Stimulated activated effector memory CD8-positive, alpha-beta T cell treated with anti-CD3 and anti-CD28 coated beads, Interleukin-12 subunit alpha, Interleukin-12 subunit beta, amount 100 ng/mL, for 72 hours (primary cell): ENCODE data around the gene SMARCA2.
A peak's percentile ranks its signal among the peaks of the same experiment; 100 is the strongest.

Experiments used
- ATAC-seq: fragments of 150-1000 bp; cut with Tn5 transposase; 2 replicates; pipeline ENCODE4 v1.10.0; 2021
- DNase-seq, 2 donors: peaks; one replicate each; pipeline ENCODE4 v3.0.0; 2021 to 2022; ENCODE audit warnings: low spot score in 2 of 2
- H3K27ac Mint-ChIP-seq: one replicate; pipeline ENCODE4 v1.8.0; 2022; ENCODE audit warnings: mild to moderate bottlenecking, mixed read lengths
- H3K36me3 Mint-ChIP-seq: one replicate; pipeline ENCODE4 v1.8.0; 2022; ENCODE audit warnings: mild to moderate bottlenecking, mixed read lengths
- H3K4me1 Mint-ChIP-seq: one replicate; pipeline ENCODE4 v1.8.0; 2022; ENCODE audit warnings: mixed read lengths
- H3K4me3 Mint-ChIP-seq: one replicate; pipeline ENCODE4 v1.8.0; 2022; ENCODE audit warnings: mild to moderate bottlenecking, mixed read lengths
- H3K9me3 Mint-ChIP-seq: one replicate; pipeline ENCODE4 v1.8.0; 2022; ENCODE audit warnings: mixed read lengths

The SMARCA2 gene

DNA sequence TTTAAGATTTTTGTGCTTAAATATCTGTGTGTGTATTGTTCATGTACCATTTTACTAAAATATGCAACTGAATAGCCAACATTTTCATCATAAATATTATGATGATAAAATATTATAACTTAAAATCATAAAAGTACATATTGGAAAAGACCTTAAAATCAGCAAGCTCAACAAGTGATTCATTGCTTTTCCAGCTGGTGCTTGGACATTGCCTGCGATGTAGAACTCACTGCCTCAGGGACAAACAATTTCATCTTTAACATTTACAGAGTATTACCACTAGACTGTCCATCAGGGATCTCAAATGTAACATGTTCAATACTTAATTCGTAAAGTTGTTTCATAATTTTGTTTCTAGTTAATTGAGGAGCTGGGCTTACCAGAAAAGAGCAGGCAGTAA, 17.5 kb upstream of the SMARCA2 start:
- ATAC-seq (no peak), DNase-seq (no peak)
- Mint-ChIP-seq H3K36me3 (no peaks in the 10 kb centered on the region), H3K4me1 (no peaks in the 10 kb centered on the region), H3K9me3 (no peaks in the 10 kb centered on the region), H3K27ac (no peak overlapping the region), H3K4me3 (no peak overlapping the region)

DNA sequence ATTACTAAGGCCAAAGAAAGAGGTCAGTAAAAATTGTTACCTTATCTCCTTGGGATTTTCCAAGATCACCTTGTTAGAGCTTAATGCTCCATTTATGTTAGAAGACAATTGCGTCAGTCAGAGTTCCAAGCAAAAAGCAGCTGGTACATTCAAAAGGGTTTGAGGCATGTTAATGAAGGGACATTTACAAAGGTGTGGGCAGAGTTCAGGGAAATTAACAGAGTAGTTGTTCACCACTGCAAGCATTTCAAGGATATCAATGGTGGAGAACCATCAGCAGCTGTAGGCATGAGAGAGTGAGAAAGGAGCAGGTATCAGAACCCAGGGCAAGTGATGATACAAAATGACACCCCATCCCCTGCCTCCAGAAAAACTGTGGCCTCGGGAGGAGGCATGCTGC, 17.0 kb upstream of the SMARCA2 start:
- Mint-ChIP-seq H3K9me3 (no peaks in the 10 kb centered on the region), H3K36me3 (no peaks in the 10 kb centered on the region), H3K4me3 (no peak overlapping the region), H3K4me1 (no peaks in the 10 kb centered on the region), H3K27ac (no peak overlapping the region)
- no peak for ATAC-seq
- DNase-seq = peak in 1 of 2 donors; percentile 10

DNA sequence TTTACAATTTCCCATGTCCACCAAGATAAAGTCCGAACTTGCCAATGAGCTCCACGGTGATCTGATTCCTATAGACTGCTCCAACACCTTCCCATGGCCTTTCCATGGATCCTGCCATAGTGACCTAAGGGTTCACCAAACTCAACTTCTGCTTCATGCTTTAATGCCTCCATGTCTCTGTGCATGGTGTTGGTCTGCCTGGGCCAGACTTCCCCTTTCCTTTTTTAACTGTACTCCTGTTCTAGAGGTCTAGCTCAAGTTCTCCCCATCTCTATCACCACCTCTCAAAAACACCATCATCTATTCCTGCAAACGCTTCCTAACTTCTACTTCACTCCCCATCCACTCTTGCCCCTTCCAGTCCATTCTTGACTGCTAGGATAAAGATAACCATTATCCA, 14.8 kb upstream of the SMARCA2 start:
- Mint-ChIP-seq H3K4me3 (no peak overlapping the region), H3K36me3 (no peaks in the 10 kb centered on the region), H3K27ac (no peak overlapping the region), H3K4me1 (no peaks in the 10 kb centered on the region), H3K9me3 (no peaks in the 10 kb centered on the region)
- DNase-seq (no peak), ATAC-seq (no peak)

DNA sequence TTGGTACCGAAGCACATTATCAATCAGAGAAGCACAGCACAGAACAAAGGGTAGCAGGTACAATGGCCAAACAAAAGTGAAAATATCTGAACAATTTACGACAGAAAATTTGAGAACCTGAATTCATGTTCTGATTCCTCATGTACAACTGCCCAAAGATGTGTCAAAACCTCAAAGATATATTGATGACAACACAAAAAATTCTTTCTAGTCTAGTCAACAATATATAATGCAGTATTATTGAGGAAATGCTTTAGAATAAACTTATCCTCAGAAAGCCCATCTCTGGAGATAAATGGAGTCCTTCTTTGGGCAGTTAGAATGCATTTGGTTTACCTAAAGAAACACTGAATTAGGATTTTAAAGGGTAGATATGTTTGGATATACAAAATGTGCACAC, 6.8 kb upstream of the SMARCA2 start:
- no peak for DNase-seq
- H3K4me3 Mint-ChIP-seq = no peak overlapping the region
- no peak overlapping the region for H3K27ac Mint-ChIP-seq
- ATAC-seq = no peak
- no peaks in the 10 kb centered on the region for H3K9me3 Mint-ChIP-seq
- H3K36me3 Mint-ChIP-seq = no peaks in the 10 kb centered on the region
- H3K4me1 Mint-ChIP-seq = peaks cover 21% of the 10 kb centered on the region

DNA sequence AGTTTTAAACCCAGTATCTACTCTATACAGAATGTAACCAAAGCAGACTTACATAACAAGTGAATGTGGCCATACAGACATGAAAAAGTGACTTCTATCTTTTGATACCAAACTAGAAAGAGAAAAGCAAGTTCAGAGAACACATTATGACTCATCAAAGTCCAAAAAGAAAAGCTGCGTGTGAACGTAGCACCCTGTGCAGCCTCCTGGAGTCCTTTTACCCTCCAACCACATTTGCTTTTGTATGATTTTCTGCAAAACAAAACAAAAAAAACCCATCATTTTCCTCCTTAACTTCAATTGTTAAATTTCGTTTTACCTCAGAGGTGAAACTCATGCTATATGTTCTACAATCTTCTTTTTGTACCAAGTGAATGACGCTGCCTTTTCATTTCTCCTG, 2.8 kb upstream of the SMARCA2 start:
- peaks cover 27% of the 10 kb centered on the region for H3K4me1 Mint-ChIP-seq
- H3K36me3 Mint-ChIP-seq = peaks cover 28% of the 10 kb centered on the region
- ATAC-seq (no peak), DNase-seq (no peak)
- no peaks in the 10 kb centered on the region for H3K9me3 Mint-ChIP-seq
- H3K27ac Mint-ChIP-seq = no peak overlapping the region
- H3K4me3 Mint-ChIP-seq = no peak overlapping the region

DNA sequence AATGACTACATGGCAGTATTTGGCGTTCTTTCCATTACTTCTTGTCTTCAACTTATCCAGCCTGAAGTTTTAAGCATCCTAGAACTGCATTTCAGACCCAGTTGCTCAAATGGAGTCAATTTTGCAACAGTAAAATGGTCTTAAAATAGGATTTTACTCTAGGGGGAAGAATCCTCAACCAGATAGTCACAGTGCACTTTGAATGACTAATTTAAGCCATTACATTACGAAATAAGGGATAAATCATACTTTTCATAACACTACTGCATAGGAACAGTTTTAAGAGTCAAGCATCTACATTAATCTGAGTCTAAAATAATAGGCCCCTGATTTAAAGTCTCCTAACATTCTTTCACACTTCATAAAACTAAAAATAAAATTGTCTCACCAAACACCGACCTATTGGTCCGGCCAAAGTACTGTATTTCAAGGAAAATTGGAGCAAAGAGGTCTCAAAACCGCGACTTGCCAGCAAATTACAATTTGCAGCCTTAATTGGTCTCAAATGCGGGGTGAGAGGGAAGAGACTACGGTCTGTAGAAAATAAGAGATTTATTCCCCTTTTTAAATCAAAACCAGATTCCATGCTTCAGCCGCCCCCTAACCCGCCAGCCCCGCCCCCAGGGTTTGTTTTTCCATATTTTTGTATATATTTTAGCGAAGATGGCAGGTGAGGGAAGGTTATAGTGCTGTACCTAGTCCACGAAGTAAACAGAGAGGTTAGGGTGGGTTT, 1.2 kb upstream of the SMARCA2 start:
- H3K36me3 Mint-ChIP-seq = peaks cover 37% of the 10 kb centered on the region
- H3K9me3 Mint-ChIP-seq = no peaks in the 10 kb centered on the region
- ATAC-seq = no peak
- peaks cover 34% of the 10 kb centered on the region for H3K4me1 Mint-ChIP-seq
- no peak for DNase-seq
- H3K4me3 Mint-ChIP-seq = peak overlapping the region; percentile 99
- peak overlapping the region; percentile 97 for H3K27ac Mint-ChIP-seq

DNA sequence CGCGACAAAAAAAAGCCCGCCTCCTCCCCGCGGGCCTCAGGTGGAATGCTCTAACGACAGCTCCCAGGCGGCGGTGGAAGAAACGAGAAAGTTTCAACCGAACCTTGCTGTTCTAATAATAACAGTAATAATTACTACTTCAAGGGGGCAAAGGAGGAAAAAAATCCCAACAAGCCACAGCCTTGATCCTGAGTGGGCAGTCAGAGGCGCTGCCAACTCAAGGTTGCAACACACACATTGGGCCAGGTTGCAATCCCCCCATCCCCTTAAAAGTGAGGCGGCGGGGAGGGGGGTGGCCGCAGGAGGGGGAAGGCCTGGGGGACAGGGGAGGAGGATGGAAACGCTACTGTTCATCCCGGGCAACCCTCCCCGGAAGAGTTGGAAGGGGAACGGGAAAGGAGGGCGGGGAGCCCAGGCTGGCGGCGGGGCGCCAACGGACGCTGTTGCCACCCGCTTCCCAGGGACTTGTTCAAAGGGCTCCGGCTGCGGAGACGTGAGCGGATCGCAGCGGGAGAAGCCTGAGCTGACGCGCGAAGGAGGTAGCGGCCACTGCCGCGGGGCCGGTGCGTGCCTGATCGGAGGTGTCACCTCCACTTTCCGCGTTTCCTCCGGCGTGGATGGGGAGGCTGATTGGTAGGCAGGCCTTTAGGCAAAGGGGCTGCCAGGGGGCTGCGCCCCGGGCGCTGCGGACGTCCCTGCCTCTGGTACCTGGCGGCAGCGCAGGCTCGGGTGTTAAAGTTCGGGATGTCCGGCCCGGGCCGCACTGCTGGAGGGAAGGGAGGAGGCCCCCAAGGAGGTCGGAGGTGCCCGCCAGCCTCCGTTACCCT, 647 bp downstream of the SMARCA2 start:
- Mint-ChIP-seq H3K4me1 (peaks cover 43% of the 10 kb centered on the region), H3K9me3 (no peaks in the 10 kb centered on the region), H3K36me3 (peaks cover 46% of the 10 kb centered on the region), H3K4me3 (peak overlapping the region; percentile 99), H3K27ac (peak overlapping the region; percentile 97)
- DNase-seq (no peak), ATAC-seq (no peak)

DNA sequence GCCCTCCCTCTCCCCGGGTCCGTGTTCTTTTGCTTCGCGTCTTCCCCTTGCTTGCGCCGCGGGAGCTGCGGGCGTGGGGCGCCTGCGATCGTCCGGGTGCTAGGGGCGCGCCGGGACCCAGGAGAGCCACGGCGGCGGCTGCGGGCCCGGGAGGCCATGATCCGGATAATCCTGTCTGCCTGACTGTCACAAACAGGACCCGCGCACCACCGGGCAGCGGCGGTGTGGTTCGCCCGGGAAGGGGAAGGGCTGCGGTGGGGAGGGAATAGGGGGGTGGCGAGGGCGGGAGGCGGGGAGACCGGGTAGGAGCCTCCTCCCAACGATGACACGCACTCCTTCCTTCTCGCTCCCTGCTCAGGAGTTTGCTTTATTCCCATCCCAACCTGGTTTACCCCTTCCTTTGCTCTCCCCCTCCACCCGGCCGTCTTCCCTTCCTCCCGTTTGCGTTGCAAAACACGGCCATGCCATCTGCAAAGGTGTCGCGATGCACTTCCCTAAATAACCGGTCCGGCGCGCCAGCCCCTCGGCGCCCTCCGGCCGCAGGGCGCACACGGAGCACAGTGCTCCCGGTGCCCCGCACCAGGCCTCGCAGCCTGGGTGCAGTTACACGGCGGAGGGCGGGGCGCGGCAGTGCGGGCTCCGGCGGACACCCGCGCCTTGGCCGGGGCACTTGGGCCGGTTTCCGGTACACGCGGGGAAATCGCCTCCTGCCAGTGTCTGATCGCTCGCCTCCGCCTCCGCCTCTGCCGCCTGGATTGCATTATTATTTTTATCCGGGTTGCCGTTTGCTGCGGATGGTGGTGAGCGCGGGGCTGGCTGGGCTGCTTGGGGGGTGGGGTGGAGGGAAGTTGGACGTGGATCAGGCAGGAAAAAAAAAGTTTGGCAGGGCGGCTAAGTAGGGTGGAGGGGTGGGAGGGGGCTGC, 1.5 kb downstream of the SMARCA2 start:
- H3K4me3 Mint-ChIP-seq = peak overlapping the region; percentile 99
- peak overlapping the region; percentile 97 for H3K27ac Mint-ChIP-seq
- H3K36me3 Mint-ChIP-seq = peaks cover 48% of the 10 kb centered on the region
- no peaks in the 10 kb centered on the region for H3K9me3 Mint-ChIP-seq
- H3K4me1 Mint-ChIP-seq = peaks cover 40% of the 10 kb centered on the region
- DNase-seq = peak; percentile 42 to 82
- ATAC-seq = peak; percentile 1

DNA sequence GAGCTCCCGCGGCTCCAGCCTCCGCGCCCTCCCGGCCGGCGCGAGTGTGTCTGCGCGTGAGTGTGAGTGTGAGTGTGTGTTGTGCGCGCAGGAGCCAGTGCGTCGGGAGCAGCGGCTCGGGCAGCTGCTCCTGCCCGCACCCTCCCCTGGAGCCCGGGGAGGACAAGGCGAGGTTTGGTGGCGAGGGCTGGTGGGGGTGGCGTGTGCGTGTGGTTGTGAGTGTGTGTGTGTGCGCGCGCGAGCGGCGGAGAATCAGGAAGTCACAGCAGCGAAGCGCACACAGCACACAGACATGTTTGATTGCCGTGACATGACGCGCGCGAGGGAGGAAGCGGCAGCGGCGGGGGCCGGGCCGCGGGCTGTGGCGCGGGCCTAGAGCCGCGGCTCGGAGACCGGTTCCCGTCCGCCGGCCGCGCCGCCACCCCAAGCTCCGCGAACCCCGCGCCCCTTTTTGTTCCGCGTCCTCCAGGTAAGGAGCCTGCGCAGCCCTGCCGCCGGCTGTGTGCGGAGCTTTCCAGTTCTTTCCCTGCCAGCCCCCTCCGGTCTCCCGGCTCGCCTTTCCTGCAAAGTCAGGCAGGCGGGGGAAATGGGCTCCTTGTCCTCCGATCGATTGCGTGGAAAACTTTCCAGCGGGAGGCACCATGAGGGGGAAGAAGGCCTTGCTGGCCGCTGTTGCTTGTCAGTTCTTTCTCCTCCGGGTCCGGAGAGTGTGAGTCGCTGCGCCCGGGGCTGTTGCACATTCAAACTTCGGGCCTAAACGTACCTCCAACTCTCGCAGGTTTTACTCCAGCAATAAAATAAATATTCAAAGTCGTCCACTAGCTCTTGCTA, 2.4 kb downstream of the SMARCA2 start:
- ATAC-seq (peak; percentile 63), DNase-seq (peak; percentile 57 to 82)
- Mint-ChIP-seq H3K36me3 (peaks cover 53% of the 10 kb centered on the region), H3K4me3 (peak overlapping the region; percentile 99), H3K9me3 (no peaks in the 10 kb centered on the region), H3K27ac (peak overlapping the region; percentile 97), H3K4me1 (peaks cover 44% of the 10 kb centered on the region)

DNA sequence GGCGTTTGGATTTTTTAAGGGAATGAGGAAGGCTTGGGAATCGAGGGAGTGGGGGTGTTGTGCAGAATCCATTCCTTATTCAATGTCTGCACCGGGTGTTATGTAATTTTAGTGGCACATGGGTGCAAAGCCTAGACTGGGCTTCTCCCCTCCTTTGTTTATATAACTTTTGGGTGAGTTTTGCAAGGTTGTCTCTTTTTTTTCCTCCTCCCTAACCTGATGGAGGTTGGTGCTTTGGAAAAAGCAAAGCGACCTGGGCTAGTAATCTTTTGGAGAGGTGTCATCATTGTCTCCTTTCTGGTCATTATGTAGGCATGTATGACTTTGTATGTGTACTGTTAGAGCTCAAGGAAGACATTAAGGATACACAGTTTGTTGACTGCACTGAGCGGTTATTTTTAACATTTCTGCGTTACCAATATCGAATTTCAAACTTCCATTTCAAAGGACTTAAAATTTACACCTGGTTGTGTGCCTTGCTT, 3.1 kb downstream of the SMARCA2 start:
- ATAC-seq (no peak), DNase-seq (no peak)
- Mint-ChIP-seq H3K4me3 (peak overlapping the region; percentile 99), H3K27ac (peak overlapping the region; percentile 97), H3K9me3 (no peaks in the 10 kb centered on the region), H3K36me3 (peaks cover 53% of the 10 kb centered on the region), H3K4me1 (peaks cover 44% of the 10 kb centered on the region)

DNA sequence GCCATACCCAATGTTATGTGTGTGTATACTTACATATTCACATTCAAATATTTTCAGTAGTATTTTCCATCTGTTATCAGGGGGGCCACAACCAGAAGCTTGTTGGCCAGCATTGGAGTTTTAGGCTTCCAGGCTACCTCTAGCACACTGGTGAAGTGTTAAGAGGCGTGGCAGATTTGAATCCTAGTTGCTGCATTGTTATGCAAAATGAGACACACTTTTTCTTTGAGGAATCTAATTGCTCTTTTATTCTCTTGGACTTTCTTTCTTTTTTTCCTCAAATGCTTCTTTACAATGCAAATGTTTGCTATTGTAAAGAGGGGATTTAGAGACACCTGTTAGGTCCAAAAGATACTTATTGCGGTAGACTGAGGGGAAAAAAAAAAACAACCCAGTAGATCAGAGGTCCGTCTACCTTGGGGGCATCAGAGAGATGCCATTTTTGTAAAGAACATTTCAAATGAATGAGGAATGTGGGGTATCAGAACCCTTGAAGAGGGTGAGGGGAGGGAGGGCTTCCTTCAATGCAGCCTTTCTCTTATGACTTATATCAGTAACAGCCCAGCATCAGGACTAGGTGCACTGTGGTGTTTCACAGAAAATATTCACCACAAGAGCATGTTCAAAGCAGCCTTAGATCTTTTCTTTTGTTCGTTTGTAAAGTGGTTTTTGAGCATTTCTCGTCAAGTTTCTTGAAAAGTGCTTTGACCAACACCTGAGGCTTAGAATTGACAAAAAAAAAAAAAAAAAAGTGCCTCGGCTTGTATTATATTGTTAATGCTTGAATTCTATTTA, 3.8 kb downstream of the SMARCA2 start:
- H3K4me1 Mint-ChIP-seq = peaks cover 52% of the 10 kb centered on the region
- peak overlapping the region; percentile 99 for H3K4me3 Mint-ChIP-seq
- H3K27ac Mint-ChIP-seq = peak overlapping the region; percentile 97
- H3K9me3 Mint-ChIP-seq = no peaks in the 10 kb centered on the region
- DNase-seq = no peak
- H3K36me3 Mint-ChIP-seq = peaks cover 53% of the 10 kb centered on the region
- no peak for ATAC-seq

DNA sequence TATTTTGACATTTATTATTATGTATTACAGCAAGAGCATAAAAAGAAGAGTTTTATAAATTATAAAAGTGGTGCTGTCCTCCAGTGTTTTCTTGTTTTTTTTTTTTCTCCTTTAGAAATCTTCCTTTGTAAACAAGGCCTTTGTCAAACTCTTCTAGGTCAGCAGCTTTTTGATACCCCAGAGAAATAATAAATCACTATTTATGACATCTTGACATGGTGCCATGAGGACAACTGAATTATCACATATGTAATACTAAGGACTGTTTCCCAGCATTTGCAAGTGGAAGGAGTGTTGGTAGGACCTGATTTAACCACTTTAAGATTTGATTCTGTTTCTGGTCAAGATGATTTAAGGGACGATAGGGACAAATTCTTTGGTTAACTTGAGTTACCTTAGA, 4.6 kb downstream of the SMARCA2 start:
- Mint-ChIP-seq H3K4me3 (peak overlapping the region; percentile 99), H3K27ac (peak overlapping the region; percentile 97), H3K9me3 (no peaks in the 10 kb centered on the region), H3K4me1 (peaks cover 56% of the 10 kb centered on the region), H3K36me3 (peaks cover 51% of the 10 kb centered on the region)
- ATAC-seq (no peak), DNase-seq (no peak)

DNA sequence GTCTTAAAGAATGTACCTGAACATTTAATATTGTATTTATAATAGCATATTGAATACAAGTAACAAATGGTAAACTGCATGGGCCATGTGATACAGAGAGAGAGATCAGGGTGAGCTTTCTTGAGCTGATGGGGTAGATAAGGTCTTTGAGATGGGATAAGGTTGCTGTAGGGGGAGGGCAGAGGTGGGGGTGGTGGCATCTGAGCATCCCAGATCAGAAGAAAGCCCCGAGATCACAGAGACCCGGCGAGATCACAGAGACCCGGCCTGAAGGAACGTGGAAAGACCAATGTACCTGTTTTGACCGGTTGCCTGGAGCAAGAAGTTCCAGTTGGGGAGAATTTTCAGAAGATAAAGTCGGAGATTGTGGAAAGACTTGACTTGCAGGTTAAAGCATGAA, 6.6 kb downstream of the SMARCA2 start:
- DNase-seq = no peak
- no peaks in the 10 kb centered on the region for H3K9me3 Mint-ChIP-seq

DNA sequence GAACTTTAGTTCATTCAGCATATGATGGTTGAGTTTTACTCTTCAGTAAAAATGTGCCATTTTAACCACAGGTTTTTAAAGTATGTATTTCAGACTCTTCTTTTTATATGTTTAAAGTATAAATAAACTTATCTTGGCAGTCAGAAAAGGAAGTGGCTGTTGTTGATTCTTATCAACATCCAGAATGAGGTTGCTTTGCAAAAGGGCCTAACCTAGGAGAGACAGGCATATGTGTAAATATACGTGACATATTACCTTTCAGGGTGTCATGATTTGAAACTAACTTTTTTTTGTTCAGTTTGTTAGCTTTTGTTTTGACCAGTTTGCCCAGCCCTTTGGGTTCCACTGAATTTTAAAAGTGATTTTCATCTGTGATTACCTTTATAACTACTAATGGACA, 7.4 kb downstream of the SMARCA2 start:
- Mint-ChIP-seq H3K4me1 (peaks cover 78% of the 10 kb centered on the region), H3K27ac (peak overlapping the region; percentile 94), H3K4me3 (peak overlapping the region; percentile 68), H3K36me3 (peaks cover 27% of the 10 kb centered on the region), H3K9me3 (no peaks in the 10 kb centered on the region)
- peak; percentile 49 for ATAC-seq
- no peak for DNase-seq

More for the DNA sequence above, 6.6 kb downstream of the SMARCA2 start:
- no peak for ATAC-seq
- peak overlapping the region; percentile 68 for H3K4me3 Mint-ChIP-seq
- H3K27ac Mint-ChIP-seq = peak overlapping the region; percentile 94
- H3K4me1 Mint-ChIP-seq = peaks cover 70% of the 10 kb centered on the region
- H3K36me3 Mint-ChIP-seq = peaks cover 35% of the 10 kb centered on the region
